OCI-LY7 (cell line): ENCODE measurements around the gene CCDC182. TPM values are rescaled to one million over a fixed set of nuclear protein-coding genes. Genes with fewer than 3 reads are reported as not detected.

Experiments
- BruUV-seq: library from RNA; stranded (reverse); fragments of 400-500 nt; replicated peaks from 2 replicates; lab custom pipeline; 2021; lab: Mats Ljungman, UMichigan
- CTCF ChIA-PET: fragments of 300-600 bp; sonication (Branson Sonifier 250); formaldehyde crosslinking; loops from one replicate; lab custom pipeline; 2022; ENCODE audit warnings: antibody characterized with exemption; ENCODE audit not compliant: unreplicated experiment; lab: Charles Lee
- POLR2A ChIA-PET: fragments of 300-600 bp; sonication (Branson Sonifier 250); formaldehyde crosslinking; loops from one replicate; lab custom pipeline; 2022; ENCODE audit warnings: antibody characterized with exemption; lab: Charles Lee
- DNase-seq: peaks from one replicate; pipeline ENCODE4 v3.0.0-alpha.2; 2015; ENCODE audit warnings: low spot score
- H2AFZ ChIP-seq: fragments of 200-600 bp; sonication (generic), shearing (Covaris generic); 2 replicates; pipeline ENCODE4 v1.6.1; 2014; ENCODE audit warnings: mild to moderate bottlenecking, antibody characterized with exemption, low read length, moderate library complexity
- H3K27ac ChIP-seq: fragments of 200-600 bp; sonication (generic); 2 replicates; pipeline ENCODE4 v1.5.1; 2014; ENCODE audit warnings: mixed run types, low read depth, mild to moderate bottlenecking, moderate library complexity, low read length, inconsistent platforms; ENCODE audit not compliant: poor library complexity, severe bottlenecking
- H3K36me3 ChIP-seq: fragments of 200-600 bp; sonication (generic); 2 replicates; pipeline ENCODE4 v1.6.1; 2014; ENCODE audit warnings: mild to moderate bottlenecking, antibody characterized with exemption, low read length, moderate library complexity, mixed read lengths; ENCODE audit not compliant: insufficient read depth
- H3K4me1 ChIP-seq: fragments of 200-600 bp; sonication (generic); 2 replicates; pipeline ENCODE4 v1.5.1; 2014; ENCODE audit warnings: mild to moderate bottlenecking, low read length; ENCODE audit not compliant: insufficient read depth, poor library complexity, severe bottlenecking
- H3K4me2 ChIP-seq: fragments of 200-600 bp; sonication (generic); 2 replicates; pipeline ENCODE4 v1.6.1; 2014; ENCODE audit warnings: mild to moderate bottlenecking, low read length
- H3K4me3 ChIP-seq: fragments of 200-600 bp; sonication (generic); 2 replicates; pipeline ENCODE4 v1.5.1; 2014; ENCODE audit warnings: mild to moderate bottlenecking, low read depth, low read length; ENCODE audit not compliant: poor library complexity, severe bottlenecking
- H3K79me2 ChIP-seq: fragments of 200-600 bp; sonication (generic); 2 replicates; pipeline ENCODE4 v1.6.1; 2016; ENCODE audit warnings: low read depth, mild to moderate bottlenecking, low read length, moderate library complexity, mixed read lengths; ENCODE audit not compliant: insufficient read depth
- H3K9me2 ChIP-seq: fragments of 200-600 bp; sonication (generic); 2 replicates; pipeline ENCODE4 v1.6.1; 2016; ENCODE audit warnings: mild to moderate bottlenecking, low read length, mixed read lengths; ENCODE audit not compliant: insufficient read depth
- H3K9me3 ChIP-seq: fragments of 200-600 bp; sonication (generic); 2 replicates; pipeline ENCODE4 v1.6.1; 2014; ENCODE audit warnings: mild to moderate bottlenecking, mixed run types, low read length, mixed read lengths
- H4K20me1 ChIP-seq: fragments of 200-600 bp; sonication (generic); 2 replicates; pipeline ENCODE4 v1.6.1; 2014; ENCODE audit warnings: mild to moderate bottlenecking, antibody characterized with exemption, low read length, moderate library complexity, mixed read lengths; ENCODE audit not compliant: insufficient read depth
- CTCF ChIP-seq: fragments of 200-600 bp; sonication (generic); conservative IDR thresholded peaks from 2 replicates; pipeline ENCODE4 v1.5.1; 2014; ENCODE audit warnings: mild to moderate bottlenecking, antibody characterized with exemption, low read length, moderate library complexity, mixed read lengths
- EZH2phosphoT487 ChIP-seq: fragments of 200-600 bp; sonication (generic); IDR thresholded peaks from 2 replicates; pipeline ENCODE4 v1.6.1; 2018; ENCODE audit warnings: low read depth, borderline replicate concordance, mild to moderate bottlenecking, mixed run types, antibody characterized with exemption, low read length, moderate library complexity, mixed read lengths
- intact Hi-C: fragments of 100-400 bp; cut with micrococcal nuclease; formaldehyde crosslinking; loops from one replicate; pipeline ENCODE4 v1.10.0; 2022; ENCODE audit not compliant: unreplicated experiment
- total RNA-seq, 2 experiments: library from RNA; depleted of rRNA in 1 of 2; stranded (reverse); fragments of >200 nt in 1 of 2; shearing (Covaris generic) in 1 of 2; gene quantifications; 2 replicates each; pipeline ENCODE4 v1.2.3, GENCODE V29; 2014 to 2022

Gene CCDC182
- total RNA-seq, 2 experiments from 2014 or later, result not detected

- Histone ChIP-seq H3K27ac (no peak overlapping the region), H3K9me3 (no peaks in the 10 kb centered on the region), H3K4me2 (no peak overlapping the region), H2AFZ (no peak overlapping the region), H3K4me3 (no peak overlapping the region), H4K20me1 (no peaks in the 10 kb centered on the region), H3K9me2 (no peaks in the 10 kb centered on the region), H3K4me1 (no peaks in the 10 kb centered on the region), H3K79me2 (no peaks in the 10 kb centered on the region), H3K36me3 (no peaks in the 10 kb centered on the region)
- no peak for DNase-seq
- BruUV-seq, result no TSS peak
- intact Hi-C loops, result no loop called here
- CTCF ChIA-PET, result no interaction called here
- TF ChIP-seq CTCF (no peak), EZH2phosphoT487 (no peak)
- POLR2A ChIA-PET, result interaction anchor here (1.1 kb wide), 1 partner anchor 16 kb away, joined by 6 read pairs; no protein-coding TSS in a partner anchor
Observed at GRCh38 chr17:57715981-57716380, 29.1 kb downstream of the CCDC182 start.

- BruUV-seq, result no TSS peak
- H3K27ac ChIP-seq, result no peak overlapping the region
- DNase-seq, result no peak
- H3K36me3 ChIP-seq, result no peaks in the 10 kb centered on the region; the same call in 1 of the 2 replicates
- no peak overlapping the region for H3K4me3 ChIP-seq
- ChIA-PET POLR2A (no interaction called here), CTCF (no interaction called here)
- intact Hi-C loops, result no loop called here
- TF ChIP-seq EZH2phosphoT487 (no peak), CTCF (no peak)
- H3K9me2 ChIP-seq, result no peaks in the 10 kb centered on the region
- no peaks in the 10 kb centered on the region for H3K4me1 ChIP-seq
- no peaks in the 10 kb centered on the region for H3K79me2 ChIP-seq
- H3K9me3 ChIP-seq, result peaks cover 5% of the 10 kb centered on the region; the same call in 1 of the 2 replicates
- no peaks in the 10 kb centered on the region for H4K20me1 ChIP-seq
- H3K4me2 ChIP-seq, result no peak overlapping the region
- H2AFZ ChIP-seq, result no peak overlapping the region
Observed at GRCh38 chr17:57714665-57715180, 30.4 kb downstream of the CCDC182 start.

- Histone ChIP-seq H3K36me3 (no peaks in the 10 kb centered on the region; the same call in 1 of the 2 replicates), H3K4me3 (no peak overlapping the region), H4K20me1 (no peaks in the 10 kb centered on the region), H3K27ac (no peak overlapping the region), H3K4me2 (no peak overlapping the region), H2AFZ (no peak overlapping the region), H3K9me3 (peaks cover 5% of the 10 kb centered on the region; the same call in 1 of the 2 replicates), H3K79me2 (no peaks in the 10 kb centered on the region), H3K9me2 (no peaks in the 10 kb centered on the region), H3K4me1 (no peaks in the 10 kb centered on the region)
- no peak for TF ChIP-seq EZH2phosphoT487
- TF ChIP-seq CTCF, result no peak
- ChIA-PET POLR2A (no interaction called here), CTCF (no interaction called here)
- BruUV-seq, result no TSS peak
- intact Hi-C loops, result no loop called here
- DNase-seq, result no peak
Observed at GRCh38 chr17:57713140-57713539, 32.0 kb downstream of the CCDC182 start.
